Nasal cavity respiratory epithelium epithelial cell of viscerocranial mucosa (primary cell): ENCODE measurements around the gene RXRG. TPM values are rescaled to one million over a fixed set of nuclear protein-coding genes. Genes with fewer than 3 reads are reported as not detected.

Experiments
- total RNA-seq: library from RNA; depleted of rRNA; stranded (reverse); fragments of >200 nt; gene quantifications from 2 replicates; pipeline ENCODE4 v1.2.3, GENCODE V29; 2014

The RXRG gene
- total RNA-seq, result not detected in 2 replicates

GRCh38 chr1:165444897-165445370 is at the start of gene RXRG:
Gene RXRG, minus strand, starts transcription at chr1:165445126. Its CDS starts 233 bp downstream, at chr1:165444893.

GRCh38 chr1:165355977-165356811 is 88.7 kb downstream of the RXRG start, which contains the start of gene LMX1A:
Gene LMX1A, minus strand, starts transcription at chr1:165356715. Its CDS starts 1,156 bp downstream, at chr1:165355559.

Other genes starting within 250 kb of the RXRG start
- gene LMX1A, start 88.4 kb downstream of the RXRG start, total RNA-seq, result not detected in 2 replicates
- gene LRRC52, start 98.9 kb upstream of the RXRG start, total RNA-seq, result not detected in 2 replicates
- gene MGST3, start 186.1 kb upstream of the RXRG start, total RNA-seq, result 34.9 and 49.7 TPM in 2 replicates